ENCODE results near the gene MCRS1. TPM values are rescaled to one million over a fixed set of nuclear protein-coding genes. Genes with fewer than 3 reads are reported as not detected.

Gene MCRS1
- total RNA-seq, 1 donor from 2014 or later: 62.4 TPM

DNA sequence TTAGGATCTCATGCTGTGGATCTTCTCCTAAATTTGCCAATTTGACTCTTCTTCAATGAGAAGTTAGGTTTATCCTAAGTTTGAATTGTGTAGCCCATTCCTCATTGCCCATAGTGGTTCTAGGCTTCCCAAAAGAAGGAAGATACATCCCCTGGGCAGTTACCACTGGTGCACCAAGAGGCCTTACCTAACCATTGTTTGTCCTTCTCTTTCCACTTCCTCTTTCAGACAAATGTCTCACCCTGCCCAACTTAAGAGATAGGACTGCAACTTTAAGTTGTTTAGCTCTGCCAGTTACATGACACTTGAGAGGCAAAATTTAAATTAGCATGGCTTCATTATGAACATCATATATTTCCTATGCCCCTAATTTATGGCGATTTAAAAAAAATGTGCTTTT is 38.5 kb downstream of the MCRS1 start:
- TF ChIP-seq, protein P1, sequence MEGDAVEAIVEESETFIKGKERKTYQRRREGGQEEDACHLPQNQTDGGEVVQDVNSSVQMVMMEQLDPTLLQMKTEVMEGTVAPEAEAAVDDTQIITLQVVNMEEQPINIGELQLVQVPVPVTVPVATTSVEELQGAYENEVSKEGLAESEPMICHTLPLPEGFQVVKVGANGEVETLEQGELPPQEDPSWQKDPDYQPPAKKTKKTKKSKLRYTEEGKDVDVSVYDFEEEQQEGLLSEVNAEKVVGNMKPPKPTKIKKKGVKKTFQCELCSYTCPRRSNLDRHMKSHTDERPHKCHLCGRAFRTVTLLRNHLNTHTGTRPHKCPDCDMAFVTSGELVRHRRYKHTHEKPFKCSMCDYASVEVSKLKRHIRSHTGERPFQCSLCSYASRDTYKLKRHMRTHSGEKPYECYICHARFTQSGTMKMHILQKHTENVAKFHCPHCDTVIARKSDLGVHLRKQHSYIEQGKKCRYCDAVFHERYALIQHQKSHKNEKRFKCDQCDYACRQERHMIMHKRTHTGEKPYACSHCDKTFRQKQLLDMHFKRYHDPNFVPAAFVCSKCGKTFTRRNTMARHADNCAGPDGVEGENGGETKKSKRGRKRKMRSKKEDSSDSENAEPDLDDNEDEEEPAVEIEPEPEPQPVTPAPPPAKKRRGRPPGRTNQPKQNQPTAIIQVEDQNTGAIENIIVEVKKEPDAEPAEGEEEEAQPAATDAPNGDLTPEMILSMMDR (conservative IDR thresholded peaks at IDR 0.05; ENCODE audit: low read depth, low read length): no peak
- H3K4me3 ChIP-seq (ENCODE audit: low read depth, low read length): no peak overlapping the region

DNA sequence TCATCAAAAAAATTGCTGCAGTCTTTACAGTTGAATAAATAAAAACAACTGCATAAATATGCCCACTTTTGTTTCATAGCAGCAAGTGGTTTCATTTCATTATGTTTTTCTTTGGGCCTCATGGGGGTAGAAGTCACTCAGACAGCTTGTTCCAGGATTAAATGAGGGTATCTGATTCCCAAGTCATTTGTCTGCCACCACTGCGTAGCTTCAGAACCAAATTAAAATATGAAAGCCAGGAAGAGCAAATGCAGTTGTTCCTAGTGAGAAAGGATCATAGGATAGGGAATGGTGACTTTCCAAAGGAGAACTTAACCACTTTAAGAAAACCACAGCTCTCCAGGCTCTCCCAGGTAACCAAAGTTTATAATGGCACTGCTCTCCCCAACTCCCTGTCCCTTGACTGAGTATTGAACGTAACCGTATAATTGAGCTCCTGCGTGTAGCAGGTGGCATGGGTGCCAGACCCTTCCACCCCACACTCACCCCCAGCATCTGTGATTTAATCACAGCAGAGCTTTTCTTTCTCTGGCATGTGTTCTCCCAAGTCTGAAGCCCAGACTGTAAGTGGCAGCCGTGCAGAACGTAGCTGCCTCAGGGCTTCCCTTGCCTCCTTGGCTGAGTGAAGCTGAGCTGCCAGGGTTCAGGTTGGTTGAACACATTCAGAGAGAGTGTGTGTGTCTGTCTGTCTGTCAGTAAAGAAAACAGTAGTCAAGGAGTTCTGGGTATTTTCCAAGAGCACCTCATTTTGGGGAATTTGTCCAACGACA is 40.4 kb downstream of the MCRS1 start:
- no peak overlapping the region for H3K4me3 ChIP-seq (ENCODE audit: low read depth, low read length)
- peak; percentile 41 for DNase-seq (ENCODE audit: low read depth)
- TF ChIP-seq, protein P1 (conservative IDR thresholded peaks at IDR 0.05; ENCODE audit: low read depth, low read length): no peak

More for the DNA sequence above, 38.5 kb downstream of the MCRS1 start:
- DNase-seq (ENCODE audit: low read depth): no peak

DNA sequence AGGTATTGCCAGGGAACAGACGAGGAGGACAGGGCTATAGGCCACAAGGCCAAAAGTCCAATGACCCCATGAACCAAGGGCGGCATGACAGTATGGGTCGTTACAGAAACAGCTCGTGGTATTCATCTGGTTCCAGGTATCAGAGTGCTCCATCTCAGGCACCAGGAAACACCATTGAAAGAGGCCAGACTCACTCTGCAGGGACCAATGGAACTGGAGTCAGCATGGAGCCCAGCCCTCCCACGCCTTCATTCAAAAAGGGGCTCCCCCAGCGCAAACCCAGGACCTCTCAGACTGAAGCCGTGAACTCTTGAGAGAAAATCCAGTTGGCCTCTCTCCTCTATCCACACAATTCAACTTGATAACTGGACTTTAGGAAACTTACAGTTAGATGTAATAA is 42.0 kb downstream of the MCRS1 start:
- no peak for DNase-seq (ENCODE audit: low read depth)
- TF ChIP-seq, protein P1 (conservative IDR thresholded peaks at IDR 0.05; ENCODE audit: low read depth, low read length): no peak
- no peak overlapping the region for H3K4me3 ChIP-seq (ENCODE audit: low read depth, low read length)

DNA sequence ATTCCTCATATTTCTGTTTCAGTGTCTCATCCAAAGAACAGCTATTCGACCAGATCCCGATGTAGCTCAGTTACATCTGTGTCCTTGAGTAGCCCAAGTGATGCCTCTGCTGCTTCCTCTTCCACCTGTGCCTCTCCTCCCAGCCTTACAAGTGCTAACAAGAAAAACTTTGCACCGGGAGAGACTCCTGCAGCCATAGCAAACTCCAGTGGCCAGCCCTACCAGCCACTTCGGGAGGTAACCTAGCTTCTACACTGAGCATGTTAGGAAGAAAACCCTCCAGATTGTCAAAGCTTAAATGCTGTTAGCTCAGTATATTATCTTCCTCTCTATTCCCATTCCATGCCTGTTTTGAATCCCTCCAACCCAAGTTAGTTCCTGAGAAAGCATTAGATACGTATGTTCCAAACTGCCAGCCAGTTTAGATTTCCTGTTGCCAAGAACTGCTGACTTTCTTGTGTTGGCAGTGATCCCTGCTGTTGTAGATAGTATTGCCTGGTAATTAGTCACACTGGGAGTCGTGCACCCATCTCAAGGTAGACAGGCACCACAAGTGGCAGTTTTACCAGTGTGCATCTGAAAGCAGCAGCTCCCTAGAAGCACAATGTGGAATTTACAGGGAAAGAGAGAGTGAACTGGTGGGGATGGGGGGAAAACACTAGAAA is 43.1 kb downstream of the MCRS1 start:
- TF ChIP-seq, protein P1 (conservative IDR thresholded peaks at IDR 0.05; ENCODE audit: low read depth, low read length): no peak
- DNase-seq (ENCODE audit: low read depth): no peak
- H3K4me3 ChIP-seq (ENCODE audit: low read depth, low read length): no peak overlapping the region

DNA sequence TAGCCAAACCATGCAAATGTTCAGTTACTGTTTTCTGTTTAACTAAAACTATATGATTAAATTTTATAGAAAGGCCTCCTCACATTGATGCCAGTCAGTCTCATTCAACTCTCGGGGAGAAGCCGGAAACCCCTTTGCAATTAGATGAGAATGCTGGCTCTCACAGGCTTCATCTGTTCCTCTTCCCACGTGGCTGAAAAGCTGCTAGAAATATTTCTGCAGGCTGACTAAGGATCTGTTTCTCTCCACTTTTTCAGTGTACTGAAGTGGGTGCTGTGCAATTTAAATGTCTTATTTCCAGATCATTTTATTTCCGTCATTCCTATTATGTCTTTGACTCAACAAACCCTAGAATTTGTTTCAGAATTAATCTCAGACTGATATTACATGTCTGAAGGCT is 46.6 kb downstream of the MCRS1 start:
- no peak overlapping the region for H3K4me3 ChIP-seq (ENCODE audit: low read depth, low read length)
- DNase-seq (ENCODE audit: low read depth): no peak
- TF ChIP-seq, protein P1 (conservative IDR thresholded peaks at IDR 0.05; ENCODE audit: low read depth, low read length): no peak

DNA sequence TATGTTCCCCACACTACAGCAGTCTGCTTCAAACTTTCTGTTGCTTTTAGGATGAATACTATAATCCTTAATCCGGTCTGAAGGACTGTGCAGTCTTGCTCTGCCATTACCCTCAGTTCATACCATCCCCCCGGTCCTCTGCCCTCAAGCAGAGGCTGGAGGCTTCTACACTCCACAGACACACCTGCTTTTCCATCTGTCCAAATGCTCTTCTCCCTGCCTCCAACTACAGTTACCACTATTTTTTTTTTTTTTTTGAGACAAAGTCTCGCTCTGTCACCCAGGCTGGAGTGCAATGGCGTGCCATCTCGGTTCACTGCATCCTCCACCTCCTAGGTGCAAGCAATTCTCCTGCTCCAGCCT is 48.4 kb downstream of the MCRS1 start:
- DNase-seq (ENCODE audit: low read depth): no peak
- no peak overlapping the region for H3K4me3 ChIP-seq (ENCODE audit: low read depth, low read length)
- TF ChIP-seq, protein P1 (conservative IDR thresholded peaks at IDR 0.05; ENCODE audit: low read depth, low read length): no peak

All from epithelial cell of proximal tubule (primary cell).